ENCODE results near the gene PDE4D.

GRCh38 chr5:59746241-59746765 is 147.2 kb downstream of the PDE4D start:
- TF ChIP-seq CTCF (IDR thresholded peaks at IDR 0.05) (no peak), POLR2A (IDR thresholded peaks at IDR 0.05) (no peak), POLR2AphosphoS5 (IDR thresholded peaks at IDR 0.05) (no peak)
